ENCODE results near the gene QSOX1.

DNA sequence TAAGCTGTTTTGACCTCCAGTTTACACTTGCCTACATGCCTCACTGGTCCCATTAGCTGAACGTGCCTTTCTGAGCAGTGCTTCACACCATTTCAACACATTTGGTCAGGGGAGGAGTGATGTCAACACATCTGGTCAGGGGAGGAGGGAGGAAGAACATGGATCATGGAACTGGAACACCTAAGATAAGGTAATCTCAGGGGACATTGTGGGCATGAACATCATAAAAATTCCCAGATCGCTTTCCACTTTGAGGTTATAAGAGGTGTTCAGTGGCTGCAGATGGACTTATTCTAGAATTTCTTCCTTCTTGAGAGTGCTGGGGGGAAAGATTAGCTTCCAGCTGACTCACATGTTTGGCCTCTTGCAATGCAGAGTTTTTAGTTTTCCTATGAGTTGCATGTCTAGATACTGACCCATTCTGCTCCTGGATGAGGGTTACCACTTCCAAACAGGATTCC is 2.0 kb downstream of the QSOX1 start:
- TF ChIP-seq, protein P1, sequence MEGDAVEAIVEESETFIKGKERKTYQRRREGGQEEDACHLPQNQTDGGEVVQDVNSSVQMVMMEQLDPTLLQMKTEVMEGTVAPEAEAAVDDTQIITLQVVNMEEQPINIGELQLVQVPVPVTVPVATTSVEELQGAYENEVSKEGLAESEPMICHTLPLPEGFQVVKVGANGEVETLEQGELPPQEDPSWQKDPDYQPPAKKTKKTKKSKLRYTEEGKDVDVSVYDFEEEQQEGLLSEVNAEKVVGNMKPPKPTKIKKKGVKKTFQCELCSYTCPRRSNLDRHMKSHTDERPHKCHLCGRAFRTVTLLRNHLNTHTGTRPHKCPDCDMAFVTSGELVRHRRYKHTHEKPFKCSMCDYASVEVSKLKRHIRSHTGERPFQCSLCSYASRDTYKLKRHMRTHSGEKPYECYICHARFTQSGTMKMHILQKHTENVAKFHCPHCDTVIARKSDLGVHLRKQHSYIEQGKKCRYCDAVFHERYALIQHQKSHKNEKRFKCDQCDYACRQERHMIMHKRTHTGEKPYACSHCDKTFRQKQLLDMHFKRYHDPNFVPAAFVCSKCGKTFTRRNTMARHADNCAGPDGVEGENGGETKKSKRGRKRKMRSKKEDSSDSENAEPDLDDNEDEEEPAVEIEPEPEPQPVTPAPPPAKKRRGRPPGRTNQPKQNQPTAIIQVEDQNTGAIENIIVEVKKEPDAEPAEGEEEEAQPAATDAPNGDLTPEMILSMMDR (IDR thresholded peaks at IDR 0.05; ENCODE audit: low read depth, low read length, poor library complexity, severe bottlenecking) = no peak
- TF ChIP-seq EZH2phosphoT487 (IDR thresholded peaks at IDR 0.05; ENCODE audit: borderline replicate concordance, low read length) = no peak
